Measurements from ENCODE around the gene CEP89.
"Not testable (repeated sequence)": the region's sequence is repeated elsewhere in the genome, so short reads cannot be mapped to it uniquely, and the experiment has no call there.

CEP89 gene

GRCh38 chr19:32873247-32873959, 98.4 kb downstream of the CEP89 start:
- in situ Hi-C loops (cut with MboI; ENCODE audit: low sequenced_read_pairs), result no loop called here

- in situ Hi-C loops (cut with MboI; ENCODE audit: low sequenced_read_pairs), result no loop called here
Measured at GRCh38 chr19:32872391-32872790, 99.4 kb downstream of the CEP89 start.

- in situ Hi-C loops (cut with MboI; ENCODE audit: low sequenced_read_pairs), result no loop called here
Measured at GRCh38 chr19:32870981-32871451, 100.7 kb downstream of the CEP89 start.

GRCh38 chr19:32869966-32870573, 101.7 kb downstream of the CEP89 start:
- in situ Hi-C loops (cut with MboI; ENCODE audit: low sequenced_read_pairs), result no loop called here

GRCh38 chr19:32869369-32869965, 102.3 kb downstream of the CEP89 start, which contains the start of gene SLC7A9:
SLC7A9 (minus strand) TSS chr19:32869767; CDS start chr19:32868534, 1,233 bp downstream.
- in situ Hi-C loops (cut with MboI; ENCODE audit: low sequenced_read_pairs), result no loop called here

GRCh38 chr19:32868206-32868950, 103.4 kb downstream of the CEP89 start:
- in situ Hi-C loops (cut with MboI; ENCODE audit: low sequenced_read_pairs), result no loop called here

- in situ Hi-C loops (cut with MboI; ENCODE audit: low sequenced_read_pairs), result not testable (repeated sequence)
Measured at GRCh38 chr19:32867436-32867835, 104.3 kb downstream of the CEP89 start.

- in situ Hi-C loops (cut with MboI; ENCODE audit: low sequenced_read_pairs), result no loop called here
Measured at GRCh38 chr19:32866564-32867265, 105.0 kb downstream of the CEP89 start.

GRCh38 chr19:32866061-32866460, 105.7 kb downstream of the CEP89 start:
- in situ Hi-C loops (cut with MboI; ENCODE audit: low sequenced_read_pairs), result no loop called here

GRCh38 chr19:32865326-32865725, 106.4 kb downstream of the CEP89 start:
- in situ Hi-C loops (cut with MboI; ENCODE audit: low sequenced_read_pairs), result no loop called here

- in situ Hi-C loops (cut with MboI; ENCODE audit: low sequenced_read_pairs), result no loop called here
Measured at GRCh38 chr19:32864318-32865007, 107.3 kb downstream of the CEP89 start.

- in situ Hi-C loops (cut with MboI; ENCODE audit: low sequenced_read_pairs), result no loop called here
Measured at GRCh38 chr19:32863841-32864240, 107.9 kb downstream of the CEP89 start.

- in situ Hi-C loops (cut with MboI; ENCODE audit: low sequenced_read_pairs), result no loop called here
Measured at GRCh38 chr19:32863301-32863700, 108.5 kb downstream of the CEP89 start.

GRCh38 chr19:32862741-32863140, 109.0 kb downstream of the CEP89 start:
- in situ Hi-C loops (cut with MboI; ENCODE audit: low sequenced_read_pairs), result no loop called here

- in situ Hi-C loops (cut with MboI; ENCODE audit: low sequenced_read_pairs), result no loop called here
Measured at GRCh38 chr19:32862173-32862572, 109.6 kb downstream of the CEP89 start.

- in situ Hi-C loops (cut with MboI; ENCODE audit: low sequenced_read_pairs), result no loop called here
Measured at GRCh38 chr19:32861596-32861995, 110.2 kb downstream of the CEP89 start.

- in situ Hi-C loops (cut with MboI; ENCODE audit: low sequenced_read_pairs), result no loop called here
Measured at GRCh38 chr19:32859591-32859990, 112.2 kb downstream of the CEP89 start.

GRCh38 chr19:32858559-32858958, 113.2 kb downstream of the CEP89 start:
- in situ Hi-C loops (cut with MboI; ENCODE audit: low sequenced_read_pairs), result no loop called here

- in situ Hi-C loops (cut with MboI; ENCODE audit: low sequenced_read_pairs), result no loop called here
Measured at GRCh38 chr19:32858155-32858554, 113.6 kb downstream of the CEP89 start.

- in situ Hi-C loops (cut with MboI; ENCODE audit: low sequenced_read_pairs), result no loop called here
Measured at GRCh38 chr19:32857584-32857983, 114.2 kb downstream of the CEP89 start.
